Calu3 (cell line): ENCODE data around the gene ANAPC4. TPM values are rescaled to one million over a fixed set of nuclear protein-coding genes. Genes with fewer than 3 reads are reported as not detected.
A peak's percentile ranks its signal among the peaks of the same experiment; 100 is the strongest.

Experiments used
- BruUV-seq: library from RNA; stranded (reverse); fragments of 400-500 nt; replicated peaks from 2 replicates; lab custom pipeline; 2021; lab: Mats Ljungman, UMichigan
- CTCF ChIA-PET: fragments of 300-600 bp; sonication (Branson Sonifier 250); formaldehyde crosslinking; loops from one replicate; lab custom pipeline; 2022; ENCODE audit warnings: antibody characterized with exemption; lab: Charles Lee
- DNase-seq: peaks from one replicate; pipeline ENCODE4 v3.0.0; 2022
- H3K27ac Mint-ChIP-seq: one replicate; pipeline ENCODE4 v1.8.0; 2022; ENCODE audit warnings: mixed read lengths; ENCODE audit not compliant: unreplicated experiment
- H3K27me3 Mint-ChIP-seq: one replicate; pipeline ENCODE4 v1.8.0; 2022; ENCODE audit warnings: mixed read lengths; ENCODE audit not compliant: unreplicated experiment
- H3K36me3 Mint-ChIP-seq: one replicate; pipeline ENCODE4 v1.8.0; 2022; ENCODE audit warnings: mild to moderate bottlenecking, moderate library complexity, mixed read lengths; ENCODE audit not compliant: insufficient read depth, unreplicated experiment
- H3K4me1 Mint-ChIP-seq: one replicate; pipeline ENCODE4 v1.8.0; 2022; ENCODE audit warnings: mild to moderate bottlenecking, low read depth, mixed read lengths; ENCODE audit not compliant: unreplicated experiment
- H3K4me3 Mint-ChIP-seq: one replicate; pipeline ENCODE4 v1.8.0; 2022; ENCODE audit warnings: mild to moderate bottlenecking, low read depth, moderate library complexity, mixed read lengths; ENCODE audit not compliant: unreplicated experiment
- H3K9me3 Mint-ChIP-seq: one replicate; pipeline ENCODE4 v1.8.0; 2022; ENCODE audit warnings: low read depth, mixed read lengths; ENCODE audit not compliant: unreplicated experiment
- CTCF ChIP-seq: fragments of 200-600 bp; IDR thresholded peaks from one replicate; pipeline ENCODE4 v1.8.0; 2022; ENCODE audit warnings: antibody characterized with exemption; ENCODE audit not compliant: unreplicated experiment
- intact Hi-C: fragments of 100-400 bp; cut with micrococcal nuclease; formaldehyde crosslinking; loops from one replicate; pipeline ENCODE4 v1.10.0; 2022; ENCODE audit not compliant: unreplicated experiment
- total RNA-seq: library from RNA; stranded (reverse); gene quantifications from 2 replicates; pipeline ENCODE4 v1.2.3, GENCODE V29; 2022

Gene ANAPC4
- total RNA-seq, 1 experiment from 2014 or later, result 23.2 TPM

- no peak for DNase-seq
- TF ChIP-seq CTCF, result no peak
- intact Hi-C loops, result no loop called here
- no peaks in the 10 kb centered on the region for H3K4me1 Mint-ChIP-seq
- H3K9me3 Mint-ChIP-seq, result no peaks in the 10 kb centered on the region
- H3K27ac Mint-ChIP-seq, result no peak overlapping the region
- H3K36me3 Mint-ChIP-seq, result no peaks in the 10 kb centered on the region
- H3K4me3 Mint-ChIP-seq, result no peak overlapping the region
- no peaks in the 10 kb centered on the region for H3K27me3 Mint-ChIP-seq
- no TSS peak for BruUV-seq
- CTCF ChIA-PET, result interaction anchor here (0.6 kb wide), 1 partner anchor 601 kb away, joined by 10 read pairs; no protein-coding TSS in a partner anchor
Observed at GRCh38 chr4:25350561-25350960, 26.5 kb upstream of the ANAPC4 start.

GRCh38 chr4:25351777-25352416 is 25.2 kb upstream of the ANAPC4 start:
- DNase-seq, result no peak
- TF ChIP-seq CTCF, result no peak
- CTCF ChIA-PET, result interaction anchor here (0.7 kb wide), 1 partner anchor 66 kb away, joined by 3 read pairs; no protein-coding TSS in a partner anchor

GRCh38 chr4:25356068-25356467 is 21.0 kb upstream of the ANAPC4 start:
- Mint-ChIP-seq H3K4me3 (no peak overlapping the region), H3K9me3 (no peaks in the 10 kb centered on the region), H3K36me3 (peaks cover 5% of the 10 kb centered on the region), H3K4me1 (peaks cover 20% of the 10 kb centered on the region), H3K27ac (no peak overlapping the region), H3K27me3 (no peaks in the 10 kb centered on the region)
- BruUV-seq, result no TSS peak
- intact Hi-C loops, result loop anchor here (5.0 kb wide), 1 partner anchor 44 kb away; the partner anchor contains the start of gene ZCCHC4
- CTCF ChIA-PET, result no interaction called here
- TF ChIP-seq CTCF, result no peak
- DNase-seq, result no peak

More at GRCh38 chr4:25351777-25352416, 25.2 kb upstream of the ANAPC4 start:
- BruUV-seq, result no TSS peak
- intact Hi-C loops, result no loop called here
- H3K27ac Mint-ChIP-seq, result no peak overlapping the region
- H3K9me3 Mint-ChIP-seq, result no peaks in the 10 kb centered on the region
- H3K36me3 Mint-ChIP-seq, result no peaks in the 10 kb centered on the region
- H3K27me3 Mint-ChIP-seq, result no peaks in the 10 kb centered on the region
- no peak overlapping the region for H3K4me3 Mint-ChIP-seq
- no peaks in the 10 kb centered on the region for H3K4me1 Mint-ChIP-seq

GRCh38 chr4:25358515-25359275 is 18.4 kb upstream of the ANAPC4 start:
- no peak for TF ChIP-seq CTCF
- Mint-ChIP-seq H3K27ac (peak overlapping the region; percentile 83), H3K4me1 (peaks cover 20% of the 10 kb centered on the region), H3K9me3 (no peaks in the 10 kb centered on the region), H3K36me3 (peaks cover 5% of the 10 kb centered on the region), H3K27me3 (no peaks in the 10 kb centered on the region), H3K4me3 (no peak overlapping the region)
- intact Hi-C loops, result loop anchor here (5.0 kb wide), 1 partner anchor 46 kb away; the partner anchor contains the start of gene ZCCHC4
- CTCF ChIA-PET, result interaction anchor here (0.7 to 1.2 kb wide), 3 partner anchors 8 to 46 kb away, joined by 3 to 6 read pairs (median 4); partner anchors contain the start of genes ANAPC4 and ZCCHC4
- DNase-seq, result peak; percentile 65
- no TSS peak for BruUV-seq
